Measurements from ENCODE around the gene DOCK7. TPM values are rescaled to one million over a fixed set of nuclear protein-coding genes. Genes with fewer than 3 reads are reported as not detected.

Gene DOCK7
- total and polyA plus RNA-seq, 5 donors = 4.2 to 17.9 (median 12.6) TPM

DNA sequence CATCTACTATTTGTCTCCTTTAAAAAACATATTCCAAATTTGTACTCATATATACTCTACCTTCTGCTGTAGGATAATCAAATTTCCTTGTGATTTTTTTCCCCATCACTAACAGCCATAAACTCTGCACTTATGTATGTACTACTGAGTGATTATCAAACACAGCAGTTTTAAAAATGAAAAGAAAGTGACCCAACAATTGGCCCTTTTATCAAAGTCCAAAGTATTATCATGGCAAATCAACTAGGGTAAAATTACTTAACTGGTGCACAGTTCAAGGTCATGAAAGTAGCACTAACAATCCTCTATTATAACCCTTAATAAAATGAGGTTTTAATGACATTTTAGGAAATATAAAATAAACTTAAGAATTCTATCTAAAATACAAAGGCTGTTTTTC lies 79.3 kb downstream of the DOCK7 start:
- DNase-seq = no peak
- ATAC-seq = no peak
- H3K27me3 ChIP-seq (ENCODE audit: control insufficient read depth, insufficient read depth) = no peaks in the 10 kb centered on the region

DNA sequence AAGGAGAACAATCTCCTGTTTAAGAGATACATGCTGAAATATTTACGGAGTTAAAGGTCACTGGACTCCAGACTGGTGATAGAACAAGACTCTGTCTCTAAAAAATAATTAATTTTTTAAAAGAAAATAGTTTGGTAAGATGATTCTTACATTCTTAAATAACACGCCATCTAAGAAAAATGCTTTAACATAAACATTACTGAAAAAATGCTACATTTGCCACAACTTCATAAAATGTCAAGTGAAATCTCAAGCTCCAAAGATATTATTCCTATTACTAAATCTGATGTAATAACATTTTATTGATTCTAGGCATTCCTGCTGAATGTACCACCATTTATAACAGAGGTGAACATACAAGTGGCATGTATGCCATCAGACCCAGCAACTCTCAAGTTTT lies 86.7 kb downstream of the DOCK7 start:
- intact Hi-C loops (cut with DNase I) = no loop called here
- no peak for DNase-seq
- H3K4me1 ChIP-seq (ENCODE audit: control insufficient read depth, insufficient read depth, low read length) = no peaks in the 10 kb centered on the region
- ATAC-seq = no peak
- no peak overlapping the region for H3K4me3 ChIP-seq (ENCODE audit: low read length)
- 97% methylated on average over 2 of the region's 2 CpGs for WGBS
- no peaks in the 10 kb centered on the region for H3K27me3 ChIP-seq (ENCODE audit: control insufficient read depth, insufficient read depth)
- H3K9me3 ChIP-seq (ENCODE audit: control insufficient read depth, low read length) = no peaks in the 10 kb centered on the region
- no peak overlapping the region for H3K27ac ChIP-seq (ENCODE audit: low read length)

More for the DNA sequence above, 79.3 kb downstream of the DOCK7 start:
- Histone ChIP-seq H3K9me3 (ENCODE audit: control insufficient read depth, low read length) (no peaks in the 10 kb centered on the region), H3K27ac (ENCODE audit: low read length) (no peak overlapping the region), H3K4me1 (ENCODE audit: control insufficient read depth, insufficient read depth, low read length) (no peaks in the 10 kb centered on the region), H3K4me3 (ENCODE audit: low read length) (no peak overlapping the region)
- intact Hi-C loops (cut with DNase I) = no loop called here

GRCh38 chr1:62599044-62599443 lies 89.1 kb downstream of the DOCK7 start:
- H3K27ac ChIP-seq (ENCODE audit: low read length) = no peak overlapping the region
- H3K27me3 ChIP-seq (ENCODE audit: control insufficient read depth, insufficient read depth) = no peaks in the 10 kb centered on the region
- DNase-seq (no peak), ATAC-seq (no peak)
- H3K4me3 ChIP-seq (ENCODE audit: low read length) = no peak overlapping the region
- no peaks in the 10 kb centered on the region for H3K4me1 ChIP-seq (ENCODE audit: control insufficient read depth, insufficient read depth, low read length)
- no peaks in the 10 kb centered on the region for H3K9me3 ChIP-seq (ENCODE audit: control insufficient read depth, low read length)
- intact Hi-C loops (cut with DNase I) = no loop called here
- 96% methylated on average over 5 of the region's 5 CpGs for WGBS

- Histone ChIP-seq H3K9me3 (ENCODE audit: control insufficient read depth, low read length) (no peaks in the 10 kb centered on the region), H3K27ac (ENCODE audit: low read length) (no peak within 1 kb of the TSS), H3K4me3 (ENCODE audit: low read length) (no peak within 1 kb of the TSS), H3K4me1 (ENCODE audit: control insufficient read depth, insufficient read depth, low read length) (no peaks in the 10 kb centered on the region), H3K27me3 (ENCODE audit: control insufficient read depth, insufficient read depth) (no peaks in the 10 kb centered on the region)
- DNase-seq = no peak
- no peak for ATAC-seq
- 87% methylated on average over 3 of the region's 3 CpGs for WGBS
- intact Hi-C loops (cut with DNase I) = no loop called here
These were observed 90.9 kb downstream of the DOCK7 start, which contains the start of gene ANGPTL3 for GRCh38 chr1:62597281-62597680. ANGPTL3 (plus strand) TSS chr1:62597520; CDS start chr1:62597567, 47 bp downstream.

DNA sequence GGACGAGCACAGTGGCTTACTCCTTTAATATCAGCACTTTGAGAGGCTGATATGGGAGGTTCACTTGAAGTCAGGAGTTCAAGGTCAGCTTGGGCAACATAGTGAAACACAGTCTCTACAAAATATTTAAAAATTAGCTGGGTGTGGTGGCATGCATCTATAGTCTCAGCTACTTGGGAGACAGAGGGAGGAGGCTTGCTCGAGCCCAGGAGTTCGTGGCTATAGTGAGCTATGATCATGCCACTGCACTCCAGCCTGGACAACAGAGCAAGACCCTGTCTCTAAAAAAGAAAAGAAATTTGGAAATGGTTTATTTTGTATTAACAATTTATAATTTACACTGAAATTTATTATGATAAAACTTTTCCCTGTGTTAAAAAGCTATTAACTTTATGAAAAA lies 92.5 kb downstream of the DOCK7 start:
- Histone ChIP-seq H3K9me3 (ENCODE audit: control insufficient read depth, low read length) (no peaks in the 10 kb centered on the region), H3K4me3 (ENCODE audit: low read length) (no peak overlapping the region), H3K4me1 (ENCODE audit: control insufficient read depth, insufficient read depth, low read length) (no peaks in the 10 kb centered on the region), H3K27me3 (ENCODE audit: control insufficient read depth, insufficient read depth) (no peaks in the 10 kb centered on the region), H3K27ac (ENCODE audit: low read length) (no peak overlapping the region)
- 84% methylated on average over 3 of the region's 3 CpGs for WGBS
- intact Hi-C loops (cut with DNase I) = no loop called here
- no peak for DNase-seq
- no peak for ATAC-seq

- Histone ChIP-seq H3K9me3 (ENCODE audit: control insufficient read depth, low read length) (no peaks in the 10 kb centered on the region), H3K4me1 (ENCODE audit: control insufficient read depth, insufficient read depth, low read length) (no peaks in the 10 kb centered on the region), H3K27ac (ENCODE audit: low read length) (no peak overlapping the region), H3K4me3 (ENCODE audit: low read length) (no peak overlapping the region), H3K27me3 (ENCODE audit: control insufficient read depth, insufficient read depth) (no peaks in the 10 kb centered on the region)
- DNase-seq (no peak), ATAC-seq (no peak)
- intact Hi-C loops (cut with DNase I) = no loop called here
- 40% methylated on average over 2 of the region's 2 CpGs for WGBS
These were observed 94.3 kb downstream of the DOCK7 start for GRCh38 chr1:62593825-62594394.

GRCh38 chr1:62590970-62591368 lies 97.2 kb downstream of the DOCK7 start:
- ATAC-seq (no peak), DNase-seq (no peak)
- Histone ChIP-seq H3K9me3 (ENCODE audit: control insufficient read depth, low read length) (no peaks in the 10 kb centered on the region), H3K27ac (ENCODE audit: low read length) (no peak overlapping the region), H3K4me3 (ENCODE audit: low read length) (no peak overlapping the region), H3K4me1 (ENCODE audit: control insufficient read depth, insufficient read depth, low read length) (no peaks in the 10 kb centered on the region), H3K27me3 (ENCODE audit: control insufficient read depth, insufficient read depth) (no peaks in the 10 kb centered on the region)
- intact Hi-C loops (cut with DNase I) = no loop called here
- 99% methylated on average over 1 of the region's 1 CpG for whole genome bisulfite sequencing

GRCh38 chr1:62590255-62590969 lies 97.8 kb downstream of the DOCK7 start:
- H3K4me3 ChIP-seq (ENCODE audit: low read length) = no peak overlapping the region
- no peaks in the 10 kb centered on the region for H3K4me1 ChIP-seq (ENCODE audit: control insufficient read depth, insufficient read depth, low read length)
- no peaks in the 10 kb centered on the region for H3K27me3 ChIP-seq (ENCODE audit: control insufficient read depth, insufficient read depth)
- no peak overlapping the region for H3K27ac ChIP-seq (ENCODE audit: low read length)
- no peak for DNase-seq
- no peak for ATAC-seq
- H3K9me3 ChIP-seq (ENCODE audit: control insufficient read depth, low read length) = no peaks in the 10 kb centered on the region
- WGBS = 83% methylated on average over 4 of the region's 4 CpGs
- intact Hi-C loops (cut with DNase I) = no loop called here

- WGBS = 90% methylated on average over 3 of the region's 3 CpGs
- Histone ChIP-seq H3K9me3 (ENCODE audit: control insufficient read depth, low read length) (no peaks in the 10 kb centered on the region), H3K4me1 (ENCODE audit: control insufficient read depth, insufficient read depth, low read length) (no peaks in the 10 kb centered on the region), H3K4me3 (ENCODE audit: low read length) (no peak overlapping the region), H3K27ac (ENCODE audit: low read length) (no peak overlapping the region), H3K27me3 (ENCODE audit: control insufficient read depth, insufficient read depth) (no peaks in the 10 kb centered on the region)
- intact Hi-C loops (cut with DNase I) = no loop called here
- ATAC-seq (no peak), DNase-seq (no peak)
These were observed 98.9 kb downstream of the DOCK7 start for GRCh38 chr1:62589321-62589720.

DNA sequence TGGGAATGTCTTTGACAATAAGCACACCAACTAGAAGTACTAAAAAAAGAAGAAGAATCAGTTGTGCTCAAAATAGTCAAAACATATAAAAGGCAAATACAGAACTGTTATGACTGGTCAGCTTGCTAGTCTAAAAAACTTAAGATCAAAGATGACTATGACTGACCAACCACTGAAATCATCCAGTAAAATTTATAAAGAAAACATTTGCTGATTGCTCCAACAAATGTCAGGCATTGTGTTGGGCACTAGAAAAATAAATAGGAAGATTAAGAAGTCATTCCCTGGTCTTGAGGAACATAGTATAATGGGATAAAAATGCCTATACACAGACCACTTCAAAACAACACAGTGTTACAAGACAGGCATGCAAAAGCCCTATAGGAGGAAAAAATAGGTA lies 100.2 kb downstream of the DOCK7 start:
- intact Hi-C loops (cut with DNase I) = no loop called here

GRCh38 chr1:62585469-62586155 lies 102.6 kb downstream of the DOCK7 start:
- DNase-seq = no peak
- H3K27me3 ChIP-seq (ENCODE audit: control insufficient read depth, insufficient read depth) = no peaks in the 10 kb centered on the region
- no peak overlapping the region for H3K4me3 ChIP-seq (ENCODE audit: low read length)
- H3K27ac ChIP-seq (ENCODE audit: low read length) = no peak overlapping the region
- 38% methylated on average over 1 of the region's 1 CpG for WGBS
- no peaks in the 10 kb centered on the region for H3K4me1 ChIP-seq (ENCODE audit: control insufficient read depth, insufficient read depth, low read length)
- intact Hi-C loops (cut with DNase I) = no loop called here
- ATAC-seq = no peak
- H3K9me3 ChIP-seq (ENCODE audit: control insufficient read depth, low read length) = no peaks in the 10 kb centered on the region

More for the DNA sequence above, 100.2 kb downstream of the DOCK7 start:
- ATAC-seq (no peak), DNase-seq (no peak)
- H3K9me3 ChIP-seq (ENCODE audit: control insufficient read depth, low read length) = no peaks in the 10 kb centered on the region
- no peak overlapping the region for H3K4me3 ChIP-seq (ENCODE audit: low read length)
- H3K4me1 ChIP-seq (ENCODE audit: control insufficient read depth, insufficient read depth, low read length) = no peaks in the 10 kb centered on the region
- H3K27me3 ChIP-seq (ENCODE audit: control insufficient read depth, insufficient read depth) = no peaks in the 10 kb centered on the region
- H3K27ac ChIP-seq (ENCODE audit: low read length) = no peak overlapping the region

Measured in right cardiac atrium (tissue), 5 donors.